GM19372 (cell line): ENCODE data around the gene SLC12A6.

ENCODE experiments used
- ATAC-seq: cut with Tn5 transposase; IDR thresholded peaks from one replicate; pipeline ENCODE4 v1.9.1; 2021; ENCODE audit warnings: mild to moderate bottlenecking, low read depth, moderate library complexity; ENCODE audit not compliant: unreplicated experiment

The SLC12A6 gene

GRCh38 chr15:34271493-34271892, 66.1 kb downstream of the SLC12A6 start:
- ATAC-seq, result no peak

- ATAC-seq, result no peak
Measured at GRCh38 chr15:34266751-34267150, 70.8 kb downstream of the SLC12A6 start.

GRCh38 chr15:34264076-34264475, 73.5 kb downstream of the SLC12A6 start:
- no peak for ATAC-seq

- ATAC-seq, result no peak
Measured at GRCh38 chr15:34262362-34262761, 75.2 kb downstream of the SLC12A6 start.

GRCh38 chr15:34259566-34259965, 78.0 kb downstream of the SLC12A6 start:
- ATAC-seq, result no peak

GRCh38 chr15:34258151-34258550, 79.4 kb downstream of the SLC12A6 start:
- ATAC-seq, result no peak

GRCh38 chr15:34252545-34252944, 85.0 kb downstream of the SLC12A6 start:
- no peak for ATAC-seq

- ATAC-seq, result no peak
Measured at GRCh38 chr15:34248190-34248589, 89.4 kb downstream of the SLC12A6 start.

GRCh38 chr15:34246276-34246976, 91.2 kb downstream of the SLC12A6 start:
- no peak for ATAC-seq

- ATAC-seq, result no peak
Measured at GRCh38 chr15:34243226-34243625, 94.4 kb downstream of the SLC12A6 start.

GRCh38 chr15:34242331-34242710, 95.3 kb downstream of the SLC12A6 start:
- no peak for ATAC-seq

GRCh38 chr15:34241376-34242330, 95.9 kb downstream of the SLC12A6 start:
- no peak for ATAC-seq

GRCh38 chr15:34240537-34240936, 97.0 kb downstream of the SLC12A6 start:
- no peak for ATAC-seq

- no peak for ATAC-seq
Measured at GRCh38 chr15:34239151-34239808, 98.3 kb downstream of the SLC12A6 start.

GRCh38 chr15:34233614-34234013, 104.0 kb downstream of the SLC12A6 start:
- ATAC-seq, result no peak

- ATAC-seq, result no peak
Measured at GRCh38 chr15:34223904-34224596, 113.5 kb downstream of the SLC12A6 start.

GRCh38 chr15:34217587-34218225, 119.9 kb downstream of the SLC12A6 start:
- ATAC-seq, result no peak

- no peak for ATAC-seq
Measured at GRCh38 chr15:34216527-34217270, 120.9 kb downstream of the SLC12A6 start.

GRCh38 chr15:34214135-34214534, 123.4 kb downstream of the SLC12A6 start:
- ATAC-seq, result no peak
